CD4-positive, alpha-beta memory T cell (primary cell): ENCODE results near the gene SLC44A1. TPM values are rescaled to one million over a fixed set of nuclear protein-coding genes. Genes with fewer than 3 reads are reported as not detected.

Source experiments
- CTCF ChIA-PET: fragments of 350-600 bp; sonication (Branson Sonifier 250); formaldehyde crosslinking; loops from one replicate; lab custom pipeline; 2021; ENCODE audit warnings: inconsistent platforms; ENCODE audit not compliant: partially characterized antibody; lab: Charles Lee
- POLR2A ChIA-PET: fragments of 350-600 bp; sonication (Branson Sonifier 250); formaldehyde crosslinking; loops from one replicate; lab custom pipeline; 2021; ENCODE audit not compliant: partially characterized antibody; lab: Charles Lee
- DNase-seq, 5 donors: peaks; one replicate each; pipeline versions ENCODE4 v3.0.0 to v3.0.0-alpha.2; 2020 to 2022; ENCODE audit warnings: mixed read lengths in 1 of 5
- H3K27ac ChIP-seq: one replicate; pipeline ENCODE4 v1.7.0; 2013; ENCODE audit warnings: low read depth, low read length
- H3K27me3 ChIP-seq: 2 replicates; pipeline ENCODE4 v1.7.0; 2013; ENCODE audit warnings: mild to moderate bottlenecking, low read length, moderate library complexity; ENCODE audit not compliant: insufficient read depth
- H3K36me3 ChIP-seq: 2 replicates; pipeline ENCODE4 v1.7.0; 2013; ENCODE audit warnings: mild to moderate bottlenecking, low read length, moderate library complexity; ENCODE audit not compliant: insufficient read depth
- H3K4me1 ChIP-seq: 2 replicates; pipeline ENCODE4 v1.7.0; 2013; ENCODE audit warnings: mild to moderate bottlenecking, low read length, moderate library complexity; ENCODE audit not compliant: insufficient read depth
- H3K4me3 ChIP-seq, 2 donors: one replicate each; pipeline ENCODE4 v1.7.0; 2013; ENCODE audit warnings: low read length in 2 of 2, mild to moderate bottlenecking in 1 of 2
- H3K9me3 ChIP-seq, 2 donors: one replicate each; pipeline ENCODE4 v1.7.0; 2013; ENCODE audit warnings: low read length in 2 of 2, control low read depth in 1 of 2; ENCODE audit not compliant: control insufficient read depth in 1 of 2
- H3K27ac Mint-ChIP-seq, 7 donors: one replicate each; pipeline ENCODE4 v1.8.0; 2020 to 2021; ENCODE audit warnings: mixed read lengths in 7 of 7, mild to moderate bottlenecking in 6 of 7, inconsistent platforms in 3 of 7, moderate library complexity in 3 of 7
- H3K27me3 Mint-ChIP-seq, 2 donors: one replicate each; pipeline ENCODE4 v1.8.0; 2020 to 2021; ENCODE audit warnings: mixed read lengths in 2 of 2
- H3K36me3 Mint-ChIP-seq, 2 donors: one replicate each; pipeline ENCODE4 v1.8.0; 2020 to 2021; ENCODE audit warnings: mixed read lengths in 2 of 2, inconsistent platforms in 1 of 2, mild to moderate bottlenecking in 1 of 2
- H3K4me1 Mint-ChIP-seq, 4 donors: one replicate each; pipeline ENCODE4 v1.8.0; 2020 to 2021; ENCODE audit warnings: mixed read lengths in 4 of 4, mild to moderate bottlenecking in 1 of 4
- H3K4me3 Mint-ChIP-seq, 8 donors: one replicate each; pipeline ENCODE4 v1.8.0; 2020 to 2021; ENCODE audit warnings: mixed read lengths in 8 of 8, mild to moderate bottlenecking in 7 of 8, moderate library complexity in 6 of 8, inconsistent platforms in 3 of 8
- H3K9me3 Mint-ChIP-seq, 8 donors: one replicate each; pipeline ENCODE4 v1.8.0; 2020 to 2021; ENCODE audit warnings: mixed read lengths in 8 of 8, mild to moderate bottlenecking in 5 of 8, inconsistent platforms in 3 of 8, moderate library complexity in 1 of 8
- intact Hi-C: fragments of 100-400 bp; cut with micrococcal nuclease; formaldehyde crosslinking; loops from one replicate; pipeline ENCODE4 v1.15.1; 2023
- polyA plus RNA-seq, 2 donors: library from polyadenylated mRNA; unstranded; fragments of 300-500 nt; fragmentation: Illumina TruSeq; gene quantifications; one replicate each; pipeline ENCODE4 v1.2.3, GENCODE V29; 2021
- total RNA-seq, 2 experiments: library from RNA; stranded (reverse); gene quantifications; one replicate each; pipeline ENCODE4 v1.2.3, GENCODE V29; 2021

The SLC44A1 gene
- total and polyA plus RNA-seq, 4 experiments from 2014 or later = 13.7 to 33.3 (median 17.4) TPM

GRCh38 chr9:105439428-105439827 is 195.0 kb downstream of the SLC44A1 start:
- POLR2A ChIA-PET = no interaction called here
- Mint-ChIP-seq H3K27ac (no peak overlapping the region), H3K4me1 (no peaks in the 10 kb centered on the region), H3K4me3 (no peak overlapping the region), H3K9me3 (no peaks in the 10 kb centered on the region), H3K27me3 (no peaks in the 10 kb centered on the region), H3K36me3 (no peaks in the 10 kb centered on the region)
- no peak overlapping the region for H3K4me3 ChIP-seq
- CTCF ChIA-PET = no interaction called here
- H3K9me3 ChIP-seq = no peaks in the 10 kb centered on the region
- H3K4me1 ChIP-seq = no peaks in the 10 kb centered on the region
- no peaks in the 10 kb centered on the region for H3K27me3 ChIP-seq
- DNase-seq = no peak
- H3K27ac ChIP-seq = no peak overlapping the region
- intact Hi-C loops = no loop called here
- H3K36me3 ChIP-seq = no peaks in the 10 kb centered on the region

- no peak overlapping the region for H3K27ac ChIP-seq
- H3K9me3 ChIP-seq = no peaks in the 10 kb centered on the region
- no peak overlapping the region for H3K4me3 ChIP-seq
- H3K27ac Mint-ChIP-seq = no peak overlapping the region
- no peak for DNase-seq
- intact Hi-C loops = no loop called here
- no peaks in the 10 kb centered on the region for H3K4me1 ChIP-seq
- H3K27me3 Mint-ChIP-seq = no peaks in the 10 kb centered on the region
- H3K4me1 Mint-ChIP-seq = no peaks in the 10 kb centered on the region
- H3K4me3 Mint-ChIP-seq = no peak overlapping the region
- H3K36me3 Mint-ChIP-seq = no peaks in the 10 kb centered on the region
- CTCF ChIA-PET = interaction anchor here (1.5 kb wide), 1 partner anchor 9 kb away, joined by 6 read pairs; no protein-coding TSS in a partner anchor
- H3K9me3 Mint-ChIP-seq = no peaks in the 10 kb centered on the region
- no peaks in the 10 kb centered on the region for H3K27me3 ChIP-seq
- POLR2A ChIA-PET = no interaction called here
- no peaks in the 10 kb centered on the region for H3K36me3 ChIP-seq
Observed at GRCh38 chr9:105441616-105442160, 197.2 kb downstream of the SLC44A1 start.

- H3K9me3 Mint-ChIP-seq = no peaks in the 10 kb centered on the region
- Histone ChIP-seq H3K27me3 (no peaks in the 10 kb centered on the region), H3K4me3 (no peak overlapping the region), H3K9me3 (no peaks in the 10 kb centered on the region), H3K36me3 (no peaks in the 10 kb centered on the region), H3K4me1 (peaks cover 6% of the 10 kb centered on the region), H3K27ac (no peak overlapping the region)
- no peak overlapping the region for H3K27ac Mint-ChIP-seq
- H3K27me3 Mint-ChIP-seq = no peaks in the 10 kb centered on the region
- DNase-seq = no peak
- H3K36me3 Mint-ChIP-seq = no peaks in the 10 kb centered on the region
- POLR2A ChIA-PET = no interaction called here
- intact Hi-C loops = no loop called here
- no peak overlapping the region for H3K4me3 Mint-ChIP-seq
- CTCF ChIA-PET = interaction anchor here (1.0 kb wide), 1 partner anchor 26 kb away, joined by 3 read pairs; no protein-coding TSS in a partner anchor
- H3K4me1 Mint-ChIP-seq = peaks cover 3 to 6% (median 4%) of the 10 kb centered on the region in 4 donors
Observed at GRCh38 chr9:105443121-105443520, 198.7 kb downstream of the SLC44A1 start.

GRCh38 chr9:105444130-105444529 is 199.7 kb downstream of the SLC44A1 start:
- Mint-ChIP-seq H3K27ac (no peak overlapping the region), H3K36me3 (no peaks in the 10 kb centered on the region), H3K4me1 (peaks cover 5 to 12% (median 8%) of the 10 kb centered on the region in 4 donors), H3K4me3 (no peak overlapping the region), H3K9me3 (no peaks in the 10 kb centered on the region), H3K27me3 (no peaks in the 10 kb centered on the region)
- ChIA-PET CTCF (interaction anchor here (0.5 to 1.0 kb wide), 2 partner anchors 27 to 352 kb away, joined by 3 to 4 read pairs; no protein-coding TSS in a partner anchor), POLR2A (no interaction called here)
- no peak overlapping the region for H3K27ac ChIP-seq
- no peaks in the 10 kb centered on the region for H3K36me3 ChIP-seq
- no peak for DNase-seq
- H3K27me3 ChIP-seq = no peaks in the 10 kb centered on the region
- H3K4me3 ChIP-seq = no peak overlapping the region
- H3K9me3 ChIP-seq = no peaks in the 10 kb centered on the region
- peaks cover 14% of the 10 kb centered on the region for H3K4me1 ChIP-seq
- intact Hi-C loops = no loop called here

GRCh38 chr9:105445203-105445881 is 200.9 kb downstream of the SLC44A1 start:
- Mint-ChIP-seq H3K9me3 (no peaks in the 10 kb centered on the region), H3K4me1 (peaks cover 7 to 12% (median 9%) of the 10 kb centered on the region in 4 donors), H3K4me3 (peak overlapping the region in 1 of 8 donors; percentile 22), H3K27me3 (no peaks in the 10 kb centered on the region), H3K36me3 (no peaks in the 10 kb centered on the region), H3K27ac (peak overlapping the region in 2 of 7 donors; percentile 4 to 47)
- Histone ChIP-seq H3K27ac (no peak overlapping the region), H3K36me3 (no peaks in the 10 kb centered on the region), H3K4me1 (peaks cover 14% of the 10 kb centered on the region), H3K27me3 (no peaks in the 10 kb centered on the region), H3K4me3 (no peak overlapping the region), H3K9me3 (no peaks in the 10 kb centered on the region)
- DNase-seq = no peak
- intact Hi-C loops = no loop called here
- ChIA-PET POLR2A (interaction anchor here (0.6 kb wide), 1 partner anchor 244 kb away, joined by 3 read pairs; no protein-coding TSS in a partner anchor), CTCF (interaction anchor here (0.9 kb wide), 1 partner anchor 27 kb away, joined by 3 read pairs; no protein-coding TSS in a partner anchor)

GRCh38 chr9:105447386-105447813 is 202.9 kb downstream of the SLC44A1 start:
- Mint-ChIP-seq H3K36me3 (no peaks in the 10 kb centered on the region), H3K4me1 (peaks cover 7 to 12% (median 9%) of the 10 kb centered on the region in 4 donors), H3K27me3 (no peaks in the 10 kb centered on the region), H3K4me3 (peak overlapping the region; percentile 83 to 89 (median 86)), H3K27ac (peak overlapping the region in 6 of 7 donors; percentile 35 to 83 (median 73)), H3K9me3 (no peaks in the 10 kb centered on the region)
- no peaks in the 10 kb centered on the region for H3K36me3 ChIP-seq
- H3K4me3 ChIP-seq = peak overlapping the region; percentile 63 to 71
- peak overlapping the region; percentile 45 for H3K27ac ChIP-seq
- no peaks in the 10 kb centered on the region for H3K27me3 ChIP-seq
- peaks cover 14% of the 10 kb centered on the region for H3K4me1 ChIP-seq
- POLR2A ChIA-PET = interaction anchor here (1.4 kb wide), 1 partner anchor 203 kb away, joined by 3 read pairs; the partner anchor contains the start of gene SLC44A1
- CTCF ChIA-PET = interaction anchor here (0.7 to 1.7 kb wide), 2 partner anchors 220 to 273 kb away, joined by 3 read pairs; no protein-coding TSS in a partner anchor
- no peaks in the 10 kb centered on the region for H3K9me3 ChIP-seq
- intact Hi-C loops = no loop called here
- DNase-seq = no peak
